ENCODE measurements around the gene KRTAP10-3.

- TF ChIP-seq CTCF (conservative IDR thresholded peaks at IDR 0.05 in 1 of 2, IDR thresholded peaks at IDR 0.05 in 1 of 2; ENCODE audit: low read depth in 1 of 2, low read length in 2 of 2) (no peak), EZH2 (IDR thresholded peaks at IDR 0.05; ENCODE audit: low read length, missing control alignments) (no peak)
These were observed 32.2 kb downstream of the KRTAP10-3 start for GRCh38 chr21:44526096-44526997.
